Measurements from ENCODE around the gene IPCEF1. TPM values are rescaled to one million over a fixed set of nuclear protein-coding genes. Genes with fewer than 3 reads are reported as not detected.

The IPCEF1 gene
- polyA plus RNA-seq, 2 of the 4 experiments (the other 2 are of a cell fraction) = 0.01 TPM; not detected in 1

GRCh38 chr6:154239392-154239791 lies 117.2 kb downstream of the IPCEF1 start:
- Histone ChIP-seq H3K4me3 (no peak overlapping the region), H3K4me1 (no peaks in the 10 kb centered on the region), H3K27ac (no peak overlapping the region), H3K9me3 (no peaks in the 10 kb centered on the region), H3K4me2 (no peak overlapping the region)
- TF ChIP-seq EHMT2 (IDR thresholded peaks at IDR 0.05; ENCODE audit: low read depth) (no peak), SMC3 (IDR thresholded peaks at IDR 0.05) (no peak), EHF (CRISPR knock-in tag; IDR thresholded peaks at IDR 0.05) (no peak), BHLHE40 (IDR thresholded peaks at IDR 0.05; ENCODE audit: low read depth, low read length) (no peak), FOSB (CRISPR knock-in tag; IDR thresholded peaks at IDR 0.05) (no peak), ESRRA (IDR thresholded peaks at IDR 0.05; ENCODE audit: borderline replicate concordance, low read length) (no peak), FOSL2 (IDR thresholded peaks at IDR 0.05) (no peak), FOSL2 (CRISPR knock-in tag; IDR thresholded peaks at IDR 0.05) (no peak), TFCP2L1 (CRISPR knock-in tag; IDR thresholded peaks at IDR 0.05) (no peak), MAZ (IDR thresholded peaks at IDR 0.05; ENCODE audit: borderline replicate concordance, low read depth, low read length) (no peak), KDM1A (IDR thresholded peaks at IDR 0.05; ENCODE audit: low read depth) (no peak), BCL3 (IDR thresholded peaks at IDR 0.05) (no peak), JUN (IDR thresholded peaks at IDR 0.05) (no peak), CEBPB (IDR thresholded peaks at IDR 0.05) (no peak), GATA3 (IDR thresholded peaks at IDR 0.05; ENCODE audit: borderline replicate concordance) (no peak)
- TF ChIP-seq, protein P1, sequence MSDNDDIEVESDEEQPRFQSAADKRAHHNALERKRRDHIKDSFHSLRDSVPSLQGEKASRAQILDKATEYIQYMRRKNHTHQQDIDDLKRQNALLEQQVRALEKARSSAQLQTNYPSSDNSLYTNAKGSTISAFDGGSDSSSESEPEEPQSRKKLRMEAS (IDR thresholded peaks at IDR 0.05) = no peak
- ChIA-PET POLR2A (no interaction called here), CTCF (no interaction called here)
- WGBS (ENCODE audit: missing lambda C conversion rate) = 62% methylated on average over 7 of the region's 7 CpGs
- no peak for FAIRE-seq
- ATAC-seq = no peak
- DNase-seq (ENCODE audit: low read depth in 1 of 2, low spot score in 1 of 2) = no peak

- DNase-seq (ENCODE audit: low read depth in 1 of 2, low spot score in 1 of 2) = no peak
- CTCF ChIA-PET = no interaction called here
- WGBS (ENCODE audit: missing lambda C conversion rate) = 81% methylated on average over 2 of the region's 2 CpGs
Measured at GRCh38 chr6:154238831-154239230, 117.8 kb downstream of the IPCEF1 start.

More at GRCh38 chr6:154238831-154239230, 117.8 kb downstream of the IPCEF1 start:
- Histone ChIP-seq H3K9me3 (no peaks in the 10 kb centered on the region), H3K4me1 (no peaks in the 10 kb centered on the region), H3K4me2 (no peak overlapping the region), H3K4me3 (no peak overlapping the region), H3K27ac (no peak overlapping the region)
- ATAC-seq = no peak
- POLR2A ChIA-PET = no interaction called here
- no peak for TF ChIP-seq HEYL (CRISPR knock-in tag; IDR thresholded peaks at IDR 0.05)
- no peak for TF ChIP-seq HOXB5 (CRISPR knock-in tag; IDR thresholded peaks at IDR 0.05)
- TF ChIP-seq HOXB13 (CRISPR knock-in tag; IDR thresholded peaks at IDR 0.05; ENCODE audit: low read depth) = no peak
- no peak for TF ChIP-seq EP300 (IDR thresholded peaks at IDR 0.05)
- no peak for TF ChIP-seq SREBF2 (IDR thresholded peaks at IDR 0.05)
- TF ChIP-seq POLR2AphosphoS2 (conservative IDR thresholded peaks at IDR 0.05; ENCODE audit: low read length) = no peak
- TF ChIP-seq, protein P2, sequence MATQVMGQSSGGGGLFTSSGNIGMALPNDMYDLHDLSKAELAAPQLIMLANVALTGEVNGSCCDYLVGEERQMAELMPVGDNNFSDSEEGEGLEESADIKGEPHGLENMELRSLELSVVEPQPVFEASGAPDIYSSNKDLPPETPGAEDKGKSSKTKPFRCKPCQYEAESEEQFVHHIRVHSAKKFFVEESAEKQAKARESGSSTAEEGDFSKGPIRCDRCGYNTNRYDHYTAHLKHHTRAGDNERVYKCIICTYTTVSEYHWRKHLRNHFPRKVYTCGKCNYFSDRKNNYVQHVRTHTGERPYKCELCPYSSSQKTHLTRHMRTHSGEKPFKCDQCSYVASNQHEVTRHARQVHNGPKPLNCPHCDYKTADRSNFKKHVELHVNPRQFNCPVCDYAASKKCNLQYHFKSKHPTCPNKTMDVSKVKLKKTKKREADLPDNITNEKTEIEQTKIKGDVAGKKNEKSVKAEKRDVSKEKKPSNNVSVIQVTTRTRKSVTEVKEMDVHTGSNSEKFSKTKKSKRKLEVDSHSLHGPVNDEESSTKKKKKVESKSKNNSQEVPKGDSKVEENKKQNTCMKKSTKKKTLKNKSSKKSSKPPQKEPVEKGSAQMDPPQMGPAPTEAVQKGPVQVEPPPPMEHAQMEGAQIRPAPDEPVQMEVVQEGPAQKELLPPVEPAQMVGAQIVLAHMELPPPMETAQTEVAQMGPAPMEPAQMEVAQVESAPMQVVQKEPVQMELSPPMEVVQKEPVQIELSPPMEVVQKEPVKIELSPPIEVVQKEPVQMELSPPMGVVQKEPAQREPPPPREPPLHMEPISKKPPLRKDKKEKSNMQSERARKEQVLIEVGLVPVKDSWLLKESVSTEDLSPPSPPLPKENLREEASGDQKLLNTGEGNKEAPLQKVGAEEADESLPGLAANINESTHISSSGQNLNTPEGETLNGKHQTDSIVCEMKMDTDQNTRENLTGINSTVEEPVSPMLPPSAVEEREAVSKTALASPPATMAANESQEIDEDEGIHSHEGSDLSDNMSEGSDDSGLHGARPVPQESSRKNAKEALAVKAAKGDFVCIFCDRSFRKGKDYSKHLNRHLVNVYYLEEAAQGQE (IDR thresholded peaks at IDR 0.05) = no peak
- no peak for TF ChIP-seq EHMT2 (IDR thresholded peaks at IDR 0.05; ENCODE audit: low read depth)
- TF ChIP-seq GATA3 (IDR thresholded peaks at IDR 0.05; ENCODE audit: borderline replicate concordance) = no peak
- TF ChIP-seq KDM1A (IDR thresholded peaks at IDR 0.05; ENCODE audit: low read depth) = no peak
- TF ChIP-seq ELK1 (IDR thresholded peaks at IDR 0.05; ENCODE audit: low read depth, low read length) = no peak
- TF ChIP-seq ZSCAN20 (CRISPR knock-in tag; IDR thresholded peaks at IDR 0.05) = no peak
- no peak for TF ChIP-seq E2F6 (IDR thresholded peaks at IDR 0.05; ENCODE audit: borderline replicate concordance, low read depth)
- FAIRE-seq = no peak
